A549 (cell line): Measurements from ENCODE around the gene SLC6A19. TPM values are rescaled to one million over a fixed set of nuclear protein-coding genes. Genes with fewer than 3 reads are reported as not detected.

Experiments used
- ATAC-seq, 2 experiments: fragments of 200-7000 bp in 1 of 2; fragments of >200 bp in 1 of 2; cut with Nextera tagmentation in 1 of 2; cut with Tn5 transposase in 1 of 2; 3 replicates each; pipeline versions ENCODE4 v1.8.0 to v1.9.1; 2018 to 2020; ENCODE audit warnings: mild to moderate bottlenecking in 1 of 2, moderate library complexity in 1 of 2
- CTCF ChIA-PET: fragments of 300-600 bp; sonication (Branson Sonifier 250); formaldehyde crosslinking; extraction: SDS; loops from one replicate; lab custom pipeline; 2021; ENCODE audit warnings: antibody characterized with exemption, inconsistent platforms; lab: Yijun Ruan, JAX
- POLR2A ChIA-PET: fragments of 350-600 bp; formaldehyde crosslinking; extraction: SDS; loops from one replicate; lab custom pipeline; 2021; ENCODE audit warnings: antibody characterized with exemption, inconsistent platforms; lab: Yijun Ruan, JAX
- DNase-seq, 2 experiments: peaks; one replicate each; pipeline versions ENCODE4 v3.0.0 to v3.0.0-alpha.2; 2011 to 2016; ENCODE audit warnings: low read depth in 1 of 2, low spot score in 1 of 2
- FAIRE-seq: peaks from 2 replicates; lab custom pipeline; 2011; peaks lifted over from hg19 to GRCh38; lab: Jason Lieb, UNC
- H3K27ac ChIP-seq, 2 experiments: fragments of >200 bp; sonication (Bioruptor Twin); formaldehyde crosslinking; 3 replicates each; pipeline ENCODE4 v1.5.1; 2016 to 2017
- H3K4me1 ChIP-seq: fragments of >200 bp; sonication (Bioruptor Twin); formaldehyde crosslinking; 3 replicates; pipeline ENCODE4 v1.6.1; 2016
- H3K4me2 ChIP-seq: fragments of >200 bp; sonication (Bioruptor Twin); formaldehyde crosslinking; 3 replicates; pipeline ENCODE4 v1.6.1; 2016
- H3K4me3 ChIP-seq: fragments of >200 bp; sonication (Bioruptor Twin); formaldehyde crosslinking; 3 replicates; pipeline ENCODE4 v1.5.1; 2016
- H3K9me3 ChIP-seq: fragments of >200 bp; sonication (Bioruptor Twin); formaldehyde crosslinking; 3 replicates; pipeline ENCODE4 v1.6.1; 2016
- CBX2 ChIP-seq: fragments of 200-600 bp; sonication (generic); IDR thresholded peaks from 2 replicates; pipeline ENCODE4 v1.6.1; 2016; ENCODE audit warnings: low read depth, mild to moderate bottlenecking, borderline replicate concordance
- CHD2 ChIP-seq: fragments of 150-350 bp; IDR thresholded peaks from 2 replicates; pipeline ENCODE4 v1.6.1; 2014; ENCODE audit warnings: low read length; ENCODE audit not compliant: partially characterized antibody
- CHD4 ChIP-seq: fragments of 200-600 bp; sonication (generic); IDR thresholded peaks from 2 replicates; pipeline ENCODE4 v1.6.1; 2016; ENCODE audit warnings: antibody characterized with exemption, mild to moderate bottlenecking, borderline replicate concordance
- EHF ChIP-seq: fragments of 250-450 bp; sonication (Bioruptor Pico); IDR thresholded peaks from 2 replicates; pipeline ENCODE4 v1.5.0; 2020; ENCODE audit warnings: mild to moderate bottlenecking
- FOSB ChIP-seq: fragments of 250-450 bp; sonication (Bioruptor Pico); IDR thresholded peaks from 2 replicates; pipeline ENCODE4 v1.5.0; 2020; ENCODE audit warnings: mild to moderate bottlenecking, moderate library complexity
- HDAC2 ChIP-seq: fragments of 200-600 bp; sonication (generic); IDR thresholded peaks from 2 replicates; pipeline ENCODE4 v1.6.1; 2016
- HEYL ChIP-seq: fragments of 250-450 bp; sonication (Bioruptor Pico); IDR thresholded peaks from 2 replicates; pipeline ENCODE4 v1.8.0; 2021; ENCODE audit warnings: mild to moderate bottlenecking, moderate library complexity
- HOXA7 ChIP-seq: fragments of 250-450 bp; sonication (Bioruptor Pico); IDR thresholded peaks from 2 replicates; pipeline ENCODE4 v1.5.0; 2020; ENCODE audit warnings: mild to moderate bottlenecking, moderate library complexity
- HOXB13 ChIP-seq: fragments of 250-450 bp; sonication (Bioruptor Pico); IDR thresholded peaks from 2 replicates; pipeline ENCODE4 v1.5.0; 2020; ENCODE audit warnings: low read depth, mild to moderate bottlenecking, moderate library complexity
- HOXB5 ChIP-seq: fragments of 250-450 bp; sonication (Bioruptor Pico); IDR thresholded peaks from 2 replicates; pipeline ENCODE4 v1.5.0; 2020; ENCODE audit warnings: mild to moderate bottlenecking, moderate library complexity
- JUNB ChIP-seq: fragments of >200 bp; sonication (Bioruptor Twin); formaldehyde crosslinking; IDR thresholded peaks from 2 replicates; pipeline ENCODE4 v1.6.1; 2016
- KDM1A ChIP-seq: fragments of 200-600 bp; sonication (generic); IDR thresholded peaks from 2 replicates; pipeline ENCODE4 v1.6.1; 2016; ENCODE audit warnings: low read depth, mild to moderate bottlenecking
- MYC ChIP-seq: IDR thresholded peaks from 2 replicates; pipeline ENCODE4 v1.6.1; 2012; ENCODE audit warnings: mild to moderate bottlenecking, inconsistent platforms, low read length, improper control_type of control experiment, borderline replicate concordance
- PHF8 ChIP-seq: fragments of 200-600 bp; sonication (generic); IDR thresholded peaks from 2 replicates; pipeline ENCODE4 v1.6.1; 2016; ENCODE audit warnings: low read depth, mild to moderate bottlenecking, antibody characterized with exemption, moderate library complexity, borderline replicate concordance
- RCOR1 ChIP-seq: fragments of 150-350 bp; IDR thresholded peaks from 2 replicates; pipeline ENCODE4 v1.6.1; 2014; ENCODE audit warnings: antibody characterized with exemption, low read length, low read depth
- SREBF2 ChIP-seq: fragments of 450-650 bp; IDR thresholded peaks from 2 replicates; pipeline ENCODE4 v1.6.1; 2014; ENCODE audit warnings: mild to moderate bottlenecking, moderate library complexity
- TFCP2L1 ChIP-seq: fragments of 250-450 bp; sonication (Bioruptor Pico); IDR thresholded peaks from 2 replicates; pipeline ENCODE4 v1.5.0; 2021; ENCODE audit warnings: mild to moderate bottlenecking
- ZFP36 ChIP-seq: fragments of 450-650 bp; IDR thresholded peaks from 2 replicates; pipeline ENCODE4 v1.6.1; 2014; ENCODE audit warnings: borderline replicate concordance; ENCODE audit not compliant: partially characterized antibody
- WGBS: methylation state at CpG from one replicate; pipeline ENCODE4 v1.1.6; 2017; ENCODE audit errors: missing lambda C conversion rate; 5-methylcytosine and 5-hydroxymethylcytosine counted together
- polyA plus RNA-seq, 4 experiments: library from polyadenylated mRNA; depleted of rRNA in 3 of 4; stranded (reverse); fragments of >200 nt; fragmentation: RNase III in 1 of 4; extraction: RNeasy Plus Mini Kit Qiagen cat#74134 plus additional on column Dnase treatment in 1 of 4; gene quantifications; 2 replicates in 3 of 4; 3 replicates in 1 of 4; pipeline ENCODE4 v1.2.3, GENCODE V29; 2011 to 2017
- TF ChIP-seq, protein P1 (sequence below): fragments of 150-350 bp; IDR thresholded peaks from 2 replicates; pipeline ENCODE4 v1.6.1; 2014; ENCODE audit warnings: low read depth, mild to moderate bottlenecking, low read length
- TF ChIP-seq, protein P2 (sequence below): fragments of 250-450 bp; sonication (Bioruptor Pico); IDR thresholded peaks from 2 replicates; pipeline ENCODE4 v1.5.0; 2020; ENCODE audit warnings: low read depth, mild to moderate bottlenecking, moderate library complexity
- TF ChIP-seq, protein P3 (sequence below): IDR thresholded peaks from 2 replicates; pipeline ENCODE4 v1.6.1; 2012
- TF ChIP-seq, protein P4 (sequence below): fragments of >200 bp; sonication (Bioruptor Twin); formaldehyde crosslinking; IDR thresholded peaks from 2 replicates; pipeline ENCODE4 v1.6.1; 2016
- TF ChIP-seq, protein P5 (sequence below): IDR thresholded peaks from 2 replicates; pipeline ENCODE4 v1.6.1; 2012; ENCODE audit warnings: low read depth, borderline replicate concordance

Gene SLC6A19
- polyA plus RNA-seq, 2 of the 4 experiments (the other 2 are of a cell fraction) = 0.01 TPM; not detected in 1

DNA sequence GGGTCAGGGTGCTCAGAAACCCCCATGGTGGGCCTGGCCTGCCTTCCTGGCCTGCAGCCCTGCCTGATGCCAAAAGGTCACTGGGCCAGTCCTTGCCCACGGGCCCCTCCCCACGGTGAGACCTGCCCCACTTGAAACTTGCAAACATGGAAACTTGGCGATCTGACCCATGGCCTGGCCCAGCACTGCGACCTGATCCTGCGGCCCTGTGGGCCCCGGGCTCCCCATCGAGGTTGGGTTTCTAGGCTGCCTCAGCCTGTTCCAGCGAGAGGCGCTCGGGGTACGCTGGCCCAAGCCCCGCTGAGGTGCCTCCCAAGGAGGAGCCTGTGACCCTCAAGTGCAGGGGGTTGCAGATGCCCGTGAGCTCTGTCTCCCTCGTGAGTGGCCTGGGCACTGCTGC lies 37.5 kb upstream of the SLC6A19 start:
- 77% methylated on average over 7 of the region's 14 CpGs for WGBS
- H3K9me3 ChIP-seq = no peaks in the 10 kb centered on the region
- no peak for ATAC-seq
- no peak for FAIRE-seq
- no peak for DNase-seq
- TF ChIP-seq SREBF2 (no peak), RCOR1 (no peak)
- CTCF ChIA-PET = interaction anchor here (2.1 to 4.0 kb wide), 2 partner anchors 10 to 479 kb away, joined by 4 to 39 read pairs; no protein-coding TSS in a partner anchor
- no peak overlapping the region for H3K27ac ChIP-seq
- no peak overlapping the region for H3K4me3 ChIP-seq
- POLR2A ChIA-PET = no interaction called here
- peaks cover 15% of the 10 kb centered on the region; the same call in 2 of the 3 replicates for H3K4me1 ChIP-seq
- no peak overlapping the region for H3K4me2 ChIP-seq

DNA sequence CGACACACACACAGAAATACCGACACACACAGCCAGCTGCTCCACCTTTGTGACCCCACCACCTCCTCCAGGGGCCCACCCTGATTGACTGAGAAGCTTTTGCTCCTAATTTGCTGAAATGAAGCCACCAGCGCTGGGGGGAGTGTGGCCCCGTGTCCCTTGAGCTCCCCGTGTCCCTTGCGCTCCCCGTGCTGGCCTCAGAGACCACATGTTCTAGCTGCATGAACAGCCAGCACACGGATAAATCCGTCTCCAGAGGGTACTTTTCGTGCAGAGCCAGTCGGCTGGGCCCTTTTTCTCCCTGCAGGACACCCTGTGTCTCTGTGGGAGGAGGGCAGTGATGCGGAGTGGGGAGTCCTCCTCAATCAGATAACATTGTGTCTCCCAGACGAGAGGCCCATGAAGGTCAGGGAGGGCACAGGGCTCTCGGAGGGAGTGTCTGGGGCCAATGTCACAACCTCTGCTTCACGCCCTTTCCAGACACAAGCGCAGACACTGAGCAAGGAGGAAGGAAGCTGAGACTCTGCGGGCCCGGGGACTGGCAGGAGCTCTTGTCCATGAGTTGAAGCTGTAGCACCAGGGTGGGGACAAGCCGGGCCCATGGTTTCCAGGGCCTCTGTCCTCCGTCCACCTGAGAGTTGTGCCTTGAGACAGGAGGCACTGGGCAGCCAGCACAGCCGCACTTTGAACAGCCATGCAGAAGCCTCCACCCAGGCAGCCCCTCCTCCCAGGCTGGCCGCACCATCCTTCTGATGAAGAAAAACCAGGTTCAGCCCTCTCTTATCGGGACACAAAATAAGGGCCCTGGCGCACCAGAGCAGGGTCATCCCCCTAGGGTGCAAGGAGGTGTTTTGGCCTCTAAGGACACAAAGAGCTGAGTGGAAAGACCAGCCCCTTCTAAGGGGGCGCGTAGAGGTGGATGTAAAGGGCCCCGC lies 36.4 kb upstream of the SLC6A19 start:
- no peak for FAIRE-seq
- H3K4me1 ChIP-seq = peaks cover 15% of the 10 kb centered on the region; the same call in 2 of the 3 replicates
- no peak for ATAC-seq
- no peak for DNase-seq
- no peak overlapping the region for H3K27ac ChIP-seq
- no peak overlapping the region for H3K4me2 ChIP-seq
- CTCF ChIA-PET = interaction anchor here (0.7 to 2.1 kb wide), 10 partner anchors 8 to 496 kb away, joined by 3 to 13 read pairs (median 4); no protein-coding TSS in a partner anchor
- TF ChIP-seq ZFP36 (peak; percentile 49), TFCP2L1 (no peak), HEYL (no peak)
- TF ChIP-seq, protein P1, sequence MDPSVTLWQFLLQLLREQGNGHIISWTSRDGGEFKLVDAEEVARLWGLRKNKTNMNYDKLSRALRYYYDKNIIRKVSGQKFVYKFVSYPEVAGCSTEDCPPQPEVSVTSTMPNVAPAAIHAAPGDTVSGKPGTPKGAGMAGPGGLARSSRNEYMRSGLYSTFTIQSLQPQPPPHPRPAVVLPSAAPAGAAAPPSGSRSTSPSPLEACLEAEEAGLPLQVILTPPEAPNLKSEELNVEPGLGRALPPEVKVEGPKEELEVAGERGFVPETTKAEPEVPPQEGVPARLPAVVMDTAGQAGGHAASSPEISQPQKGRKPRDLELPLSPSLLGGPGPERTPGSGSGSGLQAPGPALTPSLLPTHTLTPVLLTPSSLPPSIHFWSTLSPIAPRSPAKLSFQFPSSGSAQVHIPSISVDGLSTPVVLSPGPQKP = no peak
- TF ChIP-seq, all 56 proteins: peak for 1
- POLR2A ChIA-PET = interaction anchor here (1.0 kb wide), 1 partner anchor 469 kb away, joined by 3 read pairs; no protein-coding TSS in a partner anchor
- H3K9me3 ChIP-seq = no peaks in the 10 kb centered on the region
- no peak overlapping the region for H3K4me3 ChIP-seq
- whole genome bisulfite sequencing = 80% methylated on average over 25 of the region's 27 CpGs

DNA sequence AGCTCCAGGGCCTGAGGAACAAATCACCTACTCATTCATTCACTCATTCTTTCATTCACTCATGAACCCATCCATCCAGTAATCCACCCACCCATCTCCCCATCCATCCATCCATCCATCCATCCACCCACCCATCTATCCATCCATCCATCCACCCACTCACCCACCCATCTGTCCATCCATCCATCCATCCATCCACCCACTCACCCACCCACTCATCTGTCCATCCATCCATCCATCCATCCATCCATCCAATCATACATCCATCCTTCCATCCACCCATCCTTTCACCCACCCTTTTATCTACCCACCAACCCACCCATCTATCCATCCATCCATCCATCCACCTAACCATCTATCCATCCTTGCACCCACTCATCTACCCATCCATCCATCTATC lies 35.5 kb upstream of the SLC6A19 start:
- ChIA-PET CTCF (interaction anchor here (0.7 to 2.1 kb wide), 10 partner anchors 9 to 496 kb away, joined by 3 to 13 read pairs (median 4); no protein-coding TSS in a partner anchor), POLR2A (no interaction called here)
- no peak overlapping the region for H3K4me2 ChIP-seq
- H3K4me3 ChIP-seq = no peak overlapping the region
- H3K4me1 ChIP-seq = peaks cover 15% of the 10 kb centered on the region; the same call in 2 of the 3 replicates
- H3K9me3 ChIP-seq = no peaks in the 10 kb centered on the region
- TF ChIP-seq, protein P1 = no peak
- no peak for TF ChIP-seq EHF (CRISPR knock-in tag)
- TF ChIP-seq HEYL = no peak
- TF ChIP-seq HOXA7 (CRISPR knock-in tag) = no peak
- TF ChIP-seq FOSB = no peak
- TF ChIP-seq, protein P2, sequence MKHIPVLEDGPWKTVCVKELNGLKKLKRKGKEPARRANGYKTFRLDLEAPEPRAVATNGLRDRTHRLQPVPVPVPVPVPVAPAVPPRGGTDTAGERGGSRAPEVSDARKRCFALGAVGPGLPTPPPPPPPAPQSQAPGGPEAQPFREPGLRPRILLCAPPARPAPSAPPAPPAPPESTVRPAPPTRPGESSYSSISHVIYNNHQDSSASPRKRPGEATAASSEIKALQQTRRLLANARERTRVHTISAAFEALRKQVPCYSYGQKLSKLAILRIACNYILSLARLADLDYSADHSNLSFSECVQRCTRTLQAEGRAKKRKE (CRISPR knock-in tag) = no peak
- TF ChIP-seq JUNB = no peak
- TF ChIP-seq CBX2 = no peak
- no peak for TF ChIP-seq HDAC2
- TF ChIP-seq PHF8 = no peak
- TF ChIP-seq MYC = no peak
- DNase-seq (no peak), FAIRE-seq (no peak), ATAC-seq (no peak)
- H3K27ac ChIP-seq = no peak overlapping the region

DNA sequence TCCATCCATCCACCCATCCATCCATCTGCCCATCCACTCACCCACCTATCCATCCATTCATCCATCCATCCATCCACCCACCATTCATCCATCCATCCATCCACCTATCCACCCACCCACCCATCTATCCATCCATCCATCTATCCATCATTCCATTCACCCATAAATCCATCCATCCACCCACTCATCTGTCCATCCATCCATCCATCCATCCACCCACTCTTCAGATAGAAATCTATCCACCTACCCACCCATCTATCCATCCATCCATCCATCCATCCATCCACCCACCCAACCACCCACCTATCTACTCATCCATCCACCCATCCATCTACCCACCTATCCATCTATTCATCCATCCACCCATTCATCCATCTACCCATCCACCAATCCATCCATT lies 35.0 kb upstream of the SLC6A19 start:
- ATAC-seq = no peak
- Histone ChIP-seq H3K4me3 (no peak overlapping the region), H3K27ac (no peak overlapping the region), H3K4me2 (no peak overlapping the region), H3K9me3 (no peaks in the 10 kb centered on the region), H3K4me1 (peaks cover 12% of the 10 kb centered on the region; the same call in 2 of the 3 replicates)
- DNase-seq = no peak
- FAIRE-seq = no peak
- ChIA-PET CTCF (no interaction called here), POLR2A (no interaction called here)
- TF ChIP-seq, protein P2 (CRISPR knock-in tag) = no peak
- TF ChIP-seq, protein P3, sequence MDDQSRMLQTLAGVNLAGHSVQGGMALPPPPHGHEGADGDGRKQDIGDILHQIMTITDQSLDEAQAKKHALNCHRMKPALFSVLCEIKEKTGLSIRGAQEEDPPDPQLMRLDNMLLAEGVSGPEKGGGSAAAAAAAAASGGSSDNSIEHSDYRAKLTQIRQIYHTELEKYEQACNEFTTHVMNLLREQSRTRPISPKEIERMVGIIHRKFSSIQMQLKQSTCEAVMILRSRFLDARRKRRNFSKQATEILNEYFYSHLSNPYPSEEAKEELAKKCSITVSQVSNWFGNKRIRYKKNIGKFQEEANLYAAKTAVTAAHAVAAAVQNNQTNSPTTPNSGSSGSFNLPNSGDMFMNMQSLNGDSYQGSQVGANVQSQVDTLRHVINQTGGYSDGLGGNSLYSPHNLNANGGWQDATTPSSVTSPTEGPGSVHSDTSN = no peak
- TF ChIP-seq, protein P4, sequence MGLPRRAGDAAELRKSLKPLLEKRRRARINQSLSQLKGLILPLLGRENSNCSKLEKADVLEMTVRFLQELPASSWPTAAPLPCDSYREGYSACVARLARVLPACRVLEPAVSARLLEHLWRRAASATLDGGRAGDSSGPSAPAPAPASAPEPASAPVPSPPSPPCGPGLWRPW = no peak
- TF ChIP-seq, protein P5, sequence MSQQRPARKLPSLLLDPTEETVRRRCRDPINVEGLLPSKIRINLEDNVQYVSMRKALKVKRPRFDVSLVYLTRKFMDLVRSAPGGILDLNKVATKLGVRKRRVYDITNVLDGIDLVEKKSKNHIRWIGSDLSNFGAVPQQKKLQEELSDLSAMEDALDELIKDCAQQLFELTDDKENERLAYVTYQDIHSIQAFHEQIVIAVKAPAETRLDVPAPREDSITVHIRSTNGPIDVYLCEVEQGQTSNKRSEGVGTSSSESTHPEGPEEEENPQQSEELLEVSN = no peak
- TF ChIP-seq KDM1A (no peak), CHD4 (no peak), CHD2 (no peak), HOXB13 (CRISPR knock-in tag) (no peak), HOXB5 (no peak)
